NCI-H748 (cell line): ENCODE measurements around the gene SKI.

Source experiments
- DNase-seq: peaks from one replicate; lab custom pipeline; 2025; ENCODE audit not compliant: unreplicated experiment; lab: John Stamatoyannopoulos, UW

The SKI gene

DNA sequence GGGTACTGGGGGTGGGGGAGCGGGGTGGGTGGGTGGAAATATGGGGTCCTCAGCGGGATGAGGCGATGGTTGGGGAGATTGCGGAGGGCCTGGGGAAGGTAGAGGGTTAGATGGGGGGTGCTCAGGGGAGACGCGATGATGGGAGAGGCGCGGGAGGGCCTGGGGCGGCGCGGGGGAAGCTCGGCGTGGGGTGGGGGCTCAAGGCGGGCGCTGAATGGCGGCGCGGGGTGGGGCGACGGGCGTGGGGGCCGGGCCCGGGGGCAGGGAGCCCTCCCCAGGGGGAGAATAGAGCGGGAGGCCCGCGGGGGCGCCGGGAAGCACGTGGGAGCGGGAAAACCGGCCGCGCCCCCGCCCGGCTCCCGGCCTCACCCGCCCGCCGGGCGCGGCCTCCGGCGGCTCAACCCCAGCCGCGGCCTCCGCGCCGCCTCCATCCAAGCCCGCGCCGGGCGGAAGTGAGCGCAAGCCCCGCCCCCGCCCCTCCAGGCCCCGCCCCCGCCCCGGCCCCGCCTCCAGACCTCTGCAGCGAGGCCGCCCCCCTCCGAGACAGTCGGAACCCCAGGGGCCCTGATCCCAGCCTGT, 33.7 kb upstream of the SKI start, which contains the start of gene FAAP20:
TSS of gene FAAP20 (minus strand) at position 454 of the 579 bp plus-strand sequence. CDS start at position 431, 23 bp downstream.
- DNase-seq: peak; percentile 62

DNA sequence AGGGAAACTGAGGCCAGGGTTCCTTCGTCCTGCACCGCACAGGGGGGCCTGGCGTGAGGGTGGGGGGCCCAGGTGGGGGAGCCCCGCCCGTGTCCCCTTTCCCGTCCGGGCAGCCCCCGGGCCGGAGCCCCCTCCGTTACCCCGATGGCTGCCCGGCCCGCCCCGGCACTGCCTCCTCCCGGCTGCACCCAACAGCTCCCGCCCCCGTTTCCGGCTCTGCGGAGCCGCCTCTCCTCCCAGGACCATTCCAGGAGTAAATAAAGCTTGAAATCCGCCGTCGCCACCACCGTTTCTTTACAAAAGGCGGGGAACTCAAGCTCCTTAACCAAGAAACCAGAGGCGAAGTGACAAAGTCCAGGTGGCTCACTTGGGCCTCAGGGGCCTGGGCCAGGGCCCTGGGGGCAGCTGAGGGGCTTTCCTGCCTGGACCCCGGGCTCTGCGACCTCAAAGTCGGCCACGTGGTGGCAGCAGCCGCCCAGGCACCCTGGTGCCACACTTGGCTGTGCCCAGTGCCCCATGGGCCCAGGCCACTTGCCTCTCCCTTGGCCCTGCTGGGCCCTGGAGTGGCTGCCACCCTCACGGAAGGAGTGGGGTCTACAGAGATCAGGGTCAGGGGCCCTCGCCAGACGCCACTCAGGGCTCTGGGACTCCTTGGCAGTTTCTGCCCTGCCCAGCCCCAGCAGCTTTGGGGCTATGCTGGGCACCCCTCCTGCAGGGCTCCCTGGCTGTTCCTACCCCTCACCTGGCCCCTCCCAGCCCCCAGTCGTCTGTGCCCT, 33.0 kb upstream of the SKI start:
- peak; percentile 84 for DNase-seq

- DNase-seq: no peak
Measured at GRCh38 chr1:2195785-2196184, 32.3 kb upstream of the SKI start.

- no peak for DNase-seq
Measured at GRCh38 chr1:2196901-2197638, 31.0 kb upstream of the SKI start.

- no peak for DNase-seq
Measured at GRCh38 chr1:2197707-2198165, 30.4 kb upstream of the SKI start.

DNA sequence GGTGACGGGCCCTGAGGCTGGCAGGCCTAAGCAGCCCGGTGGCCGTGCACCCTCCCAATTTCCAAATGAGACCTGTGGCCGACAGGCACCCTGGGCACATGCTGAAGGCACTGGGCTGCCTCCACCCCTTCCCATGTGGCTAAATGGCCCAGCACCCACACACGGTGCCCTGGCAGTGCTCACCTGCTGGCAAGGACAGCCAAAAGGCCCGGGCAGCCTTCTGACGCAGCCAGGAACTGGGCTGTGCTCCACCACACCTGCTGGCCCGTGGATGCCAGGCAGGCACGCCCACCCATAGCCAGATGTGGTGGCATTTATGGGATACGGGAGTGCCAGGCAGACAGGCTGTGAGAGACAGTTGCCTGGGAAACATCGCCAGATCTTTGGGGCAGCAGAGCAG, 29.5 kb upstream of the SKI start:
- DNase-seq: no peak

GRCh38 chr1:2199042-2199810, 28.9 kb upstream of the SKI start:
- peak; percentile 5 for DNase-seq

DNA sequence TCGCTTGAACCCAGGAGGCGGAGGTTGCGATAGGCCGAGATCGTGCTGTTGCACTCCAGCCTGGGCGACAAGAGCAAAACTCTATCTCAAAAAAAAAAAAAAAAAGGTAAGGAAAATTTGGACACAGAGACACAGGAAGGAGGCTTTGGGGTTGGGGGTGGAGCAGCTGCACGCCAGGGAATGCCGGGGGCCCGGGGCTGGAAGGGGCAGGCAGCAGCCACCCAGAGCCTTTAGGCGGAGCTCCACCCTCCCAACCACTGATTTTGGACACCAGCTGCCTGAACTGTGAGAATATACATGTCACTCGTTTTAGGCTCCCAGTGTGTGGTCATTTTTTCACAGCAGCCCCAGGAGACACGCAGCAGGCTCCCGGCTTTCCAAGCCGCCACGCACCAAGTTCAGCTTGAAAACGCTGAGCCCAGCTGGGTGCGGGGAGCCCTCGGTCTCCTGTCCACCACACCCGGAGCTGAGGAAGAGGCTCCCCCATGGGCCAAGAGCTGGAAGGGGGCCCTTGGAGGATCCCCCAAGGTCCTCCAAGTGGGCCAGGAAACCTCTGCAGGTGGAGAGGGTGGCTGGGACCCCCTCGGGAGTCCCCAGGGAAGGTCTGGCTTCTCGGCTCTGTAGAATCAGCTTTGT, 27.7 kb upstream of the SKI start:
- no peak for DNase-seq

GRCh38 chr1:2201062-2201461, 27.1 kb upstream of the SKI start:
- DNase-seq: no peak

GRCh38 chr1:2202008-2202575, 26.0 kb upstream of the SKI start:
- DNase-seq: no peak

GRCh38 chr1:2202843-2203601, 25.1 kb upstream of the SKI start:
- no peak for DNase-seq

DNA sequence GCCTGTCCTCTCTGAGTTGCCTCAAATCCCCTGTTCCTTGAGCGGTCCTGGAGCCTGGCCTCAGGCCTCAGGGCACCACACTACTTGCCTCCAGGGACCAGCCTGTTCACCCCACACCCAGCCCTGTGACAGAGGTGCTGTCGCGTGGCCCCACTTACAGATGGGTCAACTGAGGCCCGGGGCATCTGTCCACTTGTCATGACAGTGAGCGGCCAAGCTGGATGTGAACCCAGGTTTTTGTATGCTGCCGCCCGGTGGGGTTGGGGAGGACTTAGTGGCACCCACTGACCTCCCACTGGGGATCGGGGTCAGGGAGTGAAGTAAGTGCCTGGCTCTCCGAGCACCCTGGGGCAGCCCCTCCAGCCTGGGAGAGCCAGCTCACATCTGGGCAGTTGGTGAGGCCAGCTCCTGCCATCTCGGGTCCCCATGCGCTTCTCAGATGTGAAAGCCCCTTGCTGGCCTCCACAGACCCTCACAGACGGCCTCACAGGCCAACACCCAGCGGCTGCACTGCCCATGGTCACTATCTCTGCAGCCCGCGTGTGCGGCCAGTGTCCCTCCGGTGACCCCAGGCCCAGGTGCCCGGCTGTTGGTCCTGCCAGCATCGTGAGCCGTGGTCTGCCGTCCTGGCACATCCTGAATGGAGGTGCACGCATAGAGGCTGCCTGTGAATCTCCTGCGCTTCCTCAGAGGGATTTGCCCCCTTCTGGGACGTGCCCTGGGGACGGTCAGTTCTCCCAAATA, 24.3 kb upstream of the SKI start:
- DNase-seq: no peak

GRCh38 chr1:2204415-2205190, 23.5 kb upstream of the SKI start:
- peak; percentile 68 for DNase-seq

- peak; percentile 72 for DNase-seq
Measured at GRCh38 chr1:2205191-2205952, 22.7 kb upstream of the SKI start.

- DNase-seq: no peak
Measured at GRCh38 chr1:2206813-2207487, 21.2 kb upstream of the SKI start.

DNA sequence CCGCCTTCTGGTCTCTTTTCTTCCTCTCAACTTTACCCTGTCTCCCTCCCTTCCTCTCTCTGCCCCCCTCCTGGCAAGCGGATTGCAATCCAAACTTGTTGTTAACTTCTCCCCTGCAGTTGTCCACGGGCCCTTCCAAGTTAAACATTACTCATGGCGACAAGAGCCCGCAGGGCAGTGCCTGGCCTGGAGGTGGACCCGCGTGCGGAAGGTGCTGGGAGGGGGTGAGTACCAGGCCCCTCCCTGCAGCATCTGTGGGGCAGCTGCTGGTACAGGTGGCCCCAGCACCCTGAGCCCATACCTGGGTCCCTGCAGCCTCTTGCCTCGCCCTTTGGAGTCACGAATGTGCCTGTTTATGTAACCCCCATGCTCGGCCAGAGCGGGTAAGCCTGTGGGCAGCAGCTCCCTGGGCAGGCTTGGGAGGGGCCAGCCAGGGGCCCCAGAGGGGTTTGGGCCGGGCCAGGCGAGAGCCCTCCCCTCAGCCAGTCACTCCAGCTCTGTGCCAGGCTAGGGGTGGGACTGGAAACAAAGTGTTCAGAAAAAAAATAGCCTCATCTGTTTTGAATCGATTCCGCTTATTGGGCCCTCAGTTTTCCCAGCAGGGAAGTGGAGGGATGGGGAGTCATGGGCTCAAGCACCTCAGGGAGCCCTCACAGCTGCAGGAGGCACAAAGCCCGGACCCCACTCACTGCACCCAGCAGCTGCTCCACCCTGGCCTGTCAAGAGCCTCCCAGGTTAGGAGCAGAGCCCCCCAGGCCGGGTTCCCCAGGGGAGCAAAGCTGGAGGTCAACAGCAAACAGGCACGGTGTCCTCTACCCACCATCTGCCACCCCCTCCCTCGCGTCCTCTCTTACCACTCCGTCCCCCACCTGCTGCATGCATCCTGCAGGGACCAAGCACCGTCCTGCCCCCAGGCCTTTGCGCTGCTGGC, 19.5 kb upstream of the SKI start:
- no peak for DNase-seq
